Activated T-helper 1 cell treated with Interleukin-2 at 50 U/mL for 16 hours (primary cell): ENCODE measurements around the gene GLDC.
"Not testable (repeated sequence)": the region's sequence is repeated elsewhere in the genome, so short reads cannot be mapped to it uniquely, and the experiment has no call there.

ENCODE experiments used
- DNase-seq: peaks from one replicate; pipeline ENCODE4 v3.0.0-alpha.2; 2020; ENCODE audit warnings: low read depth

The GLDC gene

DNA sequence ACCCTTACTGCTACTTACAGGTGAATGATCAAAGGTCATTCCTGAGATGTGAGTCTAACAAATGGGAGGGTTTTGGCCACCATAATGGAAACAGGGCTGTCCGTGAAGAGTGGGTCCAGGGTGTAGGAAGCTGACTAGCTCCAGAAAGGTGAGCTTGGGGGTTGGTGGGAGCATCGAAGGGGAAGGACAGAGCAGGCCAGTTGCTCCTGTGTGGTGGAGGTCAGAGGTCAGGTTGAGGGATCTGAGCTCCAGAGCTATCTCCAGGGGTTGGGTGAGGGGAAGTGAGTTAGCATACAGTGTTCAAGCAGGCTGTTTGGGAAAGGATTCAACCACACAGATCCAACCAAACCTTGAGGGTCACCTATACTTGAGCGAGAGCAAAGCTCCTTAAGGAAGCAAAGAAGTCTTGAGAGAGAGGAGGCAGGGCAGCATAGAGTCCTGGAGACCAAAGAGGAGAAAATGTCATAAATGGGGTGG lies 18.7 kb upstream of the GLDC start:
- DNase-seq, result no peak

GRCh38 chr9:6660512-6660911 lies 15.0 kb upstream of the GLDC start:
- no peak for DNase-seq

DNA sequence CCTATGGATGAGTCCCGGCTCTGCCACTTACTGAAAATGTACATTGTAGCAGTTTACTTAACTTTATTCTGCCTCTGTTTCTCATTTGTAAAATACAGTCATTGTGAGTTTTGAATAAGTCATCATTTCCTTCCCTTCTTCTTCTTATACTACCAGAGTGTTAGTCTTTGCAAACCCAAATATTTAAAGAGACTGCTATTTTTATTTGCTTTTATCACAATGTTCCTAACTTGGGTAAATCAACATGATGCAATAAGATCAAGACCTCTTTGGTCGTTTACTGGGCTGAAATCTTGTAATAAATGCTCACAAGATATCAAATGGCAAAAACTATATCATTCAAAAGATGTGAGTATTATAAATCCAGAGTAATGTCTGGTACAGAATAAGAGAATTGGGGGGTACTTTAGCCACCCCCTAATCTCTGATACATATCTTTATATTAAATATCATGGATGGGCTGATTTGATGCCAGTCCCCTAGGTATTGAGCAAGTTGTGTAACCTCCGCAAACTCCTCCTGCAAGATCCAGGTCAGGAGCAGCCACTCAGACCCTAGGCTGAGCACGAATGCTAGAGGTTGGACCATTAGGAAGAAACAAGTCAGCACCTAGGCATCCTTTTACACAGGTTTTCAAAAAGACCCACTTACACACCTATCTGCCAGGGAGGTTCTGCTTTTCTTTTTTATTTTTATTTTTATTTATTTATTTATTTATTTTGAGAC lies 13.3 kb upstream of the GLDC start:
- no peak for DNase-seq

- DNase-seq, result no peak
Measured at GRCh38 chr9:6656614-6657300, 11.2 kb upstream of the GLDC start.

- DNase-seq, result no peak
Measured at GRCh38 chr9:6655036-6655435, 9.5 kb upstream of the GLDC start.

DNA sequence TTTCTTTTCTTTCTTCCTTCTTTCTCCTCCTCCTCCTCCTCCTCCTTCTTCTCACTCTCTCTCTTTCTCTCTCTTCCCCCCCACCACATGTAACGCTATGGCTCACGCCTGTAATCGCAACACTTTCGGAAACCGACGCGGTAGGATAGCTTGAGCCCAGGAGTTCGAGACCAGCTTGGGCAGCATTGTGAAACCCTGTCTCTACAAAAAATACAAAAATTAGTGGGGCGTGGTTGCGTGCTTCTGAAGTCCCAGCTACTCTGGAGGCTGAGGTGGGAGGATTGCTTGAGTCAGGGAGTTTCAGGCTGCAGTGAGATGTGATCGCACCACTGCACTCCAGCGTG lies 736 bp upstream of the GLDC start:
- no peak for DNase-seq

DNA sequence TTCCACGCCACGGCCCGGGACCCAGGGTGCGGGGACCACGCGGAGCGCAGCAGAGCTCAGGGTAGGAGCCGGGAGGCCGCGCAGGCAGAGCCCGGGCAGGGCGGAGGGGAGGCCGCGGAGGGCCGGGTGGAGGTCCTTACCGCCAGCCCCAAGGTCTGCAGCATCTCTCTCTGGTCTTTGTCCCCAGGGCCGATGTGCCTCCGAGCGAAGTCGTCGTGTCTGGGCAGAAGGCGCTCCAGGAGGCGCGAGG lies 499 bp downstream of the GLDC start:
- not testable (repeated sequence) for DNase-seq

DNA sequence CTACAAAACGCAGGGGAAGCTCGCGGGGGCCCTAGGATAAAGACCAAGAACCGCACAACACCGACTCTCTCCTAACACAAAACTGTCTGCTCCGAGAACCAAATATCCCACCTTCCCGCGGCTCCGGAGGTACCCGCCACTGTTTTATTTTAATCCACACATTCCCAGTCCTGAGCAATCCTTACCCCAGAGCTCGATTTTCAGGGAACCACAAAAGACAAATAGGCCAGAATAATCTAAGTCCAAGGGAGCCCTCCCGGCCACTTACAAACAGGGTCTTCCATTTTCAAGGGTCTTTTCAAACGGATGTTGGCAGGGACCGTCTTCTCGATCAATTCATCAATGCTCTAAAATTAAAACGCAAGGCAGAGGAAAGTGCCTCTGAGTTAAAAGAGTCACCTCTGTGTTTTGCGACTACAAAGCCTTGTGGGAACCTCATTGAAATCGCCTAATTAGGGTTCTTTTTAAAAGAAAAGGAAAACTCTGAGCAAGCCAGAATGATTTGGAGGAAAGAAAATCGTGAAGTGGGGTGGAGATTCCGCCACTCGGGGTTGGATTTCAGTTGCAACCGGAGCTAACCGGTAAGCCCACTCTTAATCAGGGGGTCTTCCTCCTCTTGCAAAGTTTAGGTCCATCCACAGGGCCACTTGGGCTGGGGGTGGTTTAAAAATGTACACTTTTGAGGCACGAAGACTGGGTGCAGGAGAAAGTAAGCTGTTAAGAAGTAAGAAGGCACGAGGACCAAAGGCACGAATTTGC lies 1.0 kb downstream of the GLDC start:
- no peak for DNase-seq

DNA sequence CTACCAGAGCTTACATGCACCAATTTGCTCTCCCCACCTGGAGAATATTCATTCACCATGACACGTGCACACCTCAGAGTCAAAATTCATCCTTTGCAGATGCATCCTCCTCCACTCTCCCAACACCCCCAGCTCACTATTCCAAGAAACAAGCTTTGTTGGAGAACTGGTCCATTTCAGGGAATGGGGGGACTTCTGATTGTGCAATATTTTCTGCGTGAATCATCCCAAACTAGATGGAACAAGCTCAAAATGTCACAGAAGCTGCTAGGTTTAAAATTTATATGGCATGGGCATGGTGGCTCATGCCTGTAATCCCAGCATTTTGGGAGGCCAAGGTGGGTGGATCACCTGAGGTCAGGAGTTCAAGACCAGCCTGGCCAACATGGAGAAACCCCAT lies 3.6 kb downstream of the GLDC start:
- DNase-seq, result no peak

DNA sequence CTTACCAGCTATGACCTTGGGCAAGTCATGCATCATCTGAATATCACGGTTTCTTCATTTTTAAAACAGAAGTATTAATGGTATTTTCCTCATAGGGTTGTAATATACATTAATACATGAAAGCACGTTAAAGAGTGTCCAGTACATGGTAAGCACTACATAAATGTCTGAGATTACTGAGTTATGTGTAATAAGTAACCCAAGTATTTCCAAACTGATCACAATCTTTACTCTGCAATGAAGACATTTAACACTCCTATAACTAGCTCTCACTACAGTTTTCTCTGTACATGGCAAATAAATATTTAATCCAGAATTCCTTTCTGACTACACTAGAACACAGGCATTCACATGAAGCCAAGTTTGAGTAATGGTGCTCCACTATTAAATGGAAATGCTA lies 4.0 kb downstream of the GLDC start:
- DNase-seq, result no peak

- no peak for DNase-seq
Measured at GRCh38 chr9:6641056-6641455, 4.5 kb downstream of the GLDC start.

DNA sequence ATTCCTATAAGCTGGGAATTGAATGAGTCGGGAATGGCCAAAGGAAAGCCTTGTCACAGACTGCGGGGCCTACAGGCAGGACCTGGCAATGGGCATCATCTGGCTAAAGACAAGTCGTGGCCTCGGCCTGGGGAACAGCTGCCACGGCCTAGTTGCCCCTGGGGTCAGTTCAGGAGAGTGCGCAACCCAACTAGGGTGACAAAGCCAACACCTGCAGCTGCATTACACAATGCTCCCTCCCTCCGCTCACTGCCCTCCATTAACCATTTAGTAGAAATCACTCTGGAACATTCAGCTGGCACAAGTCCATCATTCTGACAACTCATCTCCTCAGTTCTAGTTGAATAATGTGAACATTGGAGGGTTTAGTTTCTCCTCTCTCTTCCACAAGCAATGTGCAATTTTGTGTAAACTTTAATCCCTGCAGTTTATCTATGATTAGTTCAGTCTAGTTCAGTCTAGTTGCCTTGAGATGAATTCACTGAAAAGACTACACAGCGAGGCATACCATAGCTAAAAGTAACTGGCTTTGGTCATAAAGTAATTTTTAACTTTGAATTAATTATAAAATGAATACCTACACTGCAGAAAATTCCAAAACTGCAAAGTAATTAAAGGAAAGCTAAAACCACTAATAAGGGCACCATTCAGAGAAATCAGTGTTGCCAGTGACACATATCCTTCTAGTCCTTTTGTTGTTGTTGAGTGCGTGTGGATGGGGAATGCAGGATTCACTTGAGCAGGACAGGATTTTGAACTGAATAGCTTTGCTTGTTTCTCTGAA lies 5.1 kb downstream of the GLDC start:
- DNase-seq, result no peak

GRCh38 chr9:6639622-6640021 lies 5.9 kb downstream of the GLDC start:
- no peak for DNase-seq

- no peak for DNase-seq
Measured at GRCh38 chr9:6634444-6634843, 11.1 kb downstream of the GLDC start.

- DNase-seq, result no peak
Measured at GRCh38 chr9:6633378-6633777, 12.2 kb downstream of the GLDC start.

- DNase-seq, result no peak
Measured at GRCh38 chr9:6632516-6633183, 12.9 kb downstream of the GLDC start.

DNA sequence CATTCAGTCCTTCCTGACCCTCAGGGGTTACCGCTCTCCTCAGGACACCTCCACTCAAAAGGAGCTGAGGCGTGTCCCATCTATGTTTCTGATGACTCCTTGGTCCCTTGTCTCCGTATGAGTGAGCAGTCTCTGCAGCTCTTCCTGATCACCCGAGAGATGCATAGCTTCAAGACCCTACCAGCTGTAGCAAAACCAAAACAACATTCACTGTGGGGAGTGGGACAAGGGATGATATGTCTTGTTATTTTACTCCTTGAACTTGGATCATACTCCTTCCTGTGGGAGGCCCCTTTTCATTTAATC lies 14.4 kb downstream of the GLDC start:
- no peak for DNase-seq

GRCh38 chr9:6630502-6631206 lies 14.9 kb downstream of the GLDC start:
- DNase-seq, result no peak

GRCh38 chr9:6628704-6629103 lies 16.8 kb downstream of the GLDC start:
- DNase-seq, result no peak

- DNase-seq, result no peak
Measured at GRCh38 chr9:6625363-6625762, 20.2 kb downstream of the GLDC start.

GRCh38 chr9:6622784-6623183 lies 22.7 kb downstream of the GLDC start:
- DNase-seq, result not testable (repeated sequence)

GRCh38 chr9:6620796-6621195 lies 24.7 kb downstream of the GLDC start:
- no peak for DNase-seq
